Prostate gland (tissue), 2 donors: ENCODE data around the gene CEP164.

Source experiments
- CTCF ChIP-seq, 4 experiments: fragments of 200-600 bp in 2 of 4; fragments of 450-650 bp in 2 of 4; sonication (generic) in 2 of 4; IDR thresholded peaks; 1 replicate in 3 of 4; 2 replicates in 1 of 4; pipeline ENCODE4 v1.5.1; 2016 to 2019; ENCODE audit warnings: antibody characterized with exemption in 4 of 4, mild to moderate bottlenecking in 2 of 4, moderate library complexity in 2 of 4
- POLR2A ChIP-seq: fragments of 450-650 bp; IDR thresholded peaks from one replicate; pipeline ENCODE4 v1.6.1; 2016; ENCODE audit warnings: antibody characterized with exemption, mild to moderate bottlenecking

DNA sequence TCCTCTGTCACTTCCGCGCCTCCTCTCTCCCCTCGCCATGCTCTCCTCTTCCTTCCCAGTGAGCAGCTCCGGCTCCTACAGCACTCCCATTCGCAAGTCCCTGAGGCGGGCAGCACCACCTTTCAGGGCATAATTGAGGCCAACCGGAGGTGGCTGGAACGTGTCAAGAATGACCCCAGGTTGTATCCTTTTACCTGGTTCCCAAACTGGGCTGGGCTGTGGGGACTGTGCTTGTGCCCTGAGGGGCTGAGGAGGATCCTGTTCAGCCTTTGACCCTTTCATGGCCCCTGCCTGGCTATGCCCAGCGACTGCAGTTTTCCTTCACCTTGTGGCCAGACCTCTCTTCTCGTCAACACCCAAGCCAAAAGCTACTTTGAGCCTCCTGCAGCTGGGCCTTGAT, 84.1 kb downstream of the CEP164 start:
- TF ChIP-seq CTCF (IDR thresholded peaks at IDR 0.05): no peak
- no peak for TF ChIP-seq POLR2A
